ENCODE measurements around the gene DPP6.

Gene DPP6

DNA sequence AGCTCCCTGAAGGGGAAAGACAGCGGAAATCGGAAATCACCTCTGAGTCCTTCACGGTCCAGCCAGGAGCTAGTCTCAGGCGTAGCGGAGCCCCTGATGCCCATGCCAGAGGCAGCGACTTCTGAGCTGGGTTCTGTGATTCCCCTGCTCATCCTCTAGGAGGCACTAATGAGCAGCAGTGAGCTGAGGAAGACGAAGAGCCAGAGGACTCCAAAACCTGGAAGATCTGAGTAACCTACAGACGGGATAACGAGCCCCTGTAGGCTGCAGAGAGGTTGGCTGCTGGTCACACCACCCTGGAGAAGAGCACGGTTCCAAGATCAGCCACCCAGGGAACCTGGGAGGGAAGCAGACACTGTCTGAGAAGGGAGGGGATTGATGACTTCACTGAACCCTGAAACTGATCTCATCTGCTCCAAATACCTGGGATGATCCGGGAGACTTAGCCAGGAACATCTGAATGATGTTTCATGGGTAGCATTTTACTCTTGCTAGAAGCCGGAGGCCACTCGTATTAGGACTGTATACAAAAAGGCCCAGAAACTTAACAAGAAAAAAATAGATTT, 646.6 kb downstream of the DPP6 start:
- no peak for DNase-seq (ENCODE audit: low read depth in 2 of 2)

DNA sequence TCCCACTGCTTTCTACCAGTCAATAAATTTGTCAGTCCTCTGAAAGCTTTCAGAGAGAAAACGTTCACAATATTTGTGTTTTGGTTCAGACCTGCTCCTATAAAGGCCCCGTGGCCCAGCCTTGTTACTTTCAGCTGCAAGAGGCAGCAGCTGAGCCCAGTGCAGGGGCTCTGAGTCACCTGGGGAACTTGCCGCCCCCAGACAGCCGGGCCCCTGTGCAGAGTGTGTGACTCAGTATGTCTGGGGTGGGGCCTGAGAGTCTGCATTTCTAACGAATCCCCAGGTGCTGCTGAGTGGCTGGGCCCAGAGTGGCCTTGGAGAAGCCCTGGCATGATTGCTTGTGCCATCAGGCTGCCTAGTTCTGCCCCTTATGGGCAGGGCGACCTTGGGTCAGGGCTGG, 647.2 kb downstream of the DPP6 start:
- DNase-seq (ENCODE audit: low read depth in 2 of 2), result no peak

GRCh38 chr7:154709840-154710520, 657.8 kb downstream of the DPP6 start:
- no peak for DNase-seq (ENCODE audit: low read depth in 2 of 2)

DNA sequence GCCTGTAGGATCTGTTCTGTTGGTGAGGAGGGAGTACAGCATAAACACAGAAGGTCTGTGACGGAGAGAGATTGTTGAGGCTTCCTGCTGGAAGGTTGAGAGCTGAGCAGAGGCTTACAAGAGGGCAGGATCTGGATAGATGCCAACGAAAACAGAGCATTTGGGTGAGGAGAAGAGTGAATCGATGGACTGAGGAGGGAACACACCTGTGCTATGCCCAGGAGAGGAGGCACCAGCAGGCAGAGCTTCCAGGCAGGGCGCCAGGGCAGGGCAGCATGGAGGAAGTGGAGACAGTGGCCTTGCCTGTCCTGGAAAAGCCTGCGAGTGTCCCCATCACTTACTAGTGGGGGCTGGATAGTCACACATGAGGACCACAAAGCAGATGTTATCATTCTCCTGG, 667.8 kb downstream of the DPP6 start:
- no peak for DNase-seq (ENCODE audit: low read depth in 2 of 2)

DNA sequence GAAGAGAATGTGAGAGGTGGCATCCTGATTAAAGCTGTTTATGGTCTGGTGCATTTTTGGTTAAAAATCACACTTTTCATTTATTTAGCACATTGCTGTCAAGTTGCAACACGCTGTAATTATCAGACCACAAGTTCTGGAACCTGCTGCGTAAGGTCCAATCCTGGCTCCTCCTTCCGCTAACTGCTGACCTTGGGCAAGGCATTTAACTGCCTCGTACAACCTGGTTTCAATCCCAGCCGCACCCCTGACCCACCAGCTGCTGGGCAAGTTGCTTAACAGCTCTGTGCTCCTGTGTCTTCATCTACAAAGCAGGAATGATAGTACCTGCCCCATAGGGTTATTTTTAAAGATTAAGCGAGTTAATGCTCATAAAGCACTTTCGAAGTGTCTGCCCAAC, 668.9 kb downstream of the DPP6 start:
- no peak for DNase-seq (ENCODE audit: low read depth in 2 of 2)

DNA sequence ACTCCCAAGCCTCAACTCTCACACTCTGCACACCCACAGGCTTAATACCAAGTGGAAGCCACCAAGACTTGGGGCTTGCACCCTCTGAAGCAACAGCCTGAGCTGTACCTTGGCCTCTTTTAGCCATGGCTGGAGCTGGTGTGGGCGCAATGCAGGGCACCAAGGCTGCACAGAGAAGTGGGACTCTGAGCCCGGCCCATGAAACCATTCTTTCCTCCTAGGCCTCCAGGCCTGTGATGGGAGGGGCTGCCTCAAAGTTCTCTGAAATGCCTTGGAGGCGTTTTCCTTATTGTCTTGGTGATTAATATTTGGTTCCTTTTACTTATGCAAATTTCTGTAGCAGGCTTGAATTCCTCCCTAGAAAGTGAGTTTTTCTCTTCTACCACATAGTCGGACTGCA, 674.2 kb downstream of the DPP6 start:
- no peak for DNase-seq (ENCODE audit: low read depth in 2 of 2)

DNA sequence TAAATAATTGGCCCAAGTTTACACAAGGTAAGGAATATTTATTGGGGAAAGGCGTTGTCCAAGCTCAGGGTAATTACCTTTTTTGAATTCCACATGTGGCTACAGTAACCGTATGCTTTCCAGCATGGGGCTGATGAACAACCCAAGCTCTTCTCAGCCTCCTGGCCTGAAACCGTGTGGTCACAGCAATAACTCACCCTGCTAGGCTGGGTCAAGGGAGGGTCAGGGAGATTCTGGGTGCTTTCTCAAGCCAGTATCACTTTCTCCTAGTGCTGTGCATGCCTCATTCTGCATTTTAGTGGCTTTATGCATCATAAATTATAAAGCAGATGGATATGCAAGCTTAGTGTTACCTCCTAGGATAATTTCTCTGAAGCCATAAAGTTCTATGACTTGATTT, 676.9 kb downstream of the DPP6 start:
- no peak for DNase-seq (ENCODE audit: low read depth in 2 of 2)

- DNase-seq (ENCODE audit: low read depth in 2 of 2), result no peak
Observed at GRCh38 chr7:154735766-154736165, 683.6 kb downstream of the DPP6 start.

DNA sequence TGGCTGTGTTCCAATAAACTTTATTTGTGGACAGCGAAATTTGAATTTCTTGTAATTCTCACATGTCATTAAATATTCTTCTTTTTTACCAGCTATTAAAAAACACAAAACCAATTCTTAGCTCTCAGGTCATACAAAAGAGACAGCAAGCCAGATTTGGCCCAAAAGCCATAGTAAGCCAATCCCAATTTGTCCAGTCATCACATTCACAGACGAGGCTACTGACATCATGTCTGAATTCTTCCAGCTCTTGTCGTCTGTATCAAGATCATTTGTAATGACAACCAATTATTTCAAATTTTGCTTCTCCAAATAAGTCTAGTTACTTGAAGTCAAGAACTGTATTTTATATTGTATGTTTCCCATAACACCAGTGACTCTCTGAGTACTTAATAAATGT, 684.2 kb downstream of the DPP6 start:
- DNase-seq (ENCODE audit: low read depth in 2 of 2), result no peak

- DNase-seq (ENCODE audit: low read depth in 2 of 2), result no peak
Observed at GRCh38 chr7:154738216-154738615, 686.0 kb downstream of the DPP6 start.

DNA sequence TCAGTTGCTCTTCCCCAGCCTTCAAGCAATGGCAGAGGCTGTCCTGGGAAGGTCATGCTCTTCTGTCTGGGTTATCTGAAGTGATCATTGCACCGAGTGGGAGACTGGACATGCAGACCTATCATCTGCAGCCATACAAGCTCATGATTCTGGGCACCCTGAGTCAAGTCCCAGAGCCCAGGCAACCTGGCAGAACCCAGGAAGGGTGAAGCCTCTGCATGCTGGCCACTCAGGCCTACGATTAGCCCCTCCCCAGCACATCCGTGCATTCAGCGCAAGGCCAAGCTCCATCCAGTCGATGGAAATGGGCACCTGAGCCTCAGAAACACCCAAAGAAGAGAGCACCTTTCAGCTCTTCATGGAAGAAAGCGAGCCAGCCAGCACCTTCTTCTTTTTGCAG, 688.9 kb downstream of the DPP6 start:
- no peak for DNase-seq (ENCODE audit: low read depth in 2 of 2)

DNA sequence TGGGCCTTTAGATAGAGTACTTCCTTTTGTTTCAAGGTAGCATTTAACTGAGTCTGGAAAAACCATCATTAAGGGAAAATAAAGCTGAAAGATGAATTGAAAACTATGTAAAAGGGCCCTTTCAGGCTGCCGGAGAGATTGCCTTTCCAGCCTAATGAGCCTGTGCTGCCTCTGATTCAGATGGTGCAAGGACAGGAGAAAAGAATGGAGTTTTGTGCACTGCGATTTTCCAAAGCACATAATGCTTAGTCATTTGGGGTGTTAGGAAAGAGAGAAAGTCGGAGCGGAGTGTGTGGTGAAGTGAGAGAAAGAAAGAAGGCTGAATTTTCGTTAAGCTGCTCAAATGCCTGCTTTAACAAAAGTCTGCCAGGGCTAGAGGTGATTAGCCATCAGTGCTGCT, 691.0 kb downstream of the DPP6 start:
- DNase-seq (ENCODE audit: low read depth in 2 of 2), result no peak

- DNase-seq (ENCODE audit: low read depth in 2 of 2), result peak in 1 of 2 experiments; percentile 28
Observed at GRCh38 chr7:154744256-154744860, 692.2 kb downstream of the DPP6 start.

GRCh38 chr7:154744861-154745258, 692.7 kb downstream of the DPP6 start:
- no peak for DNase-seq (ENCODE audit: low read depth in 2 of 2)

- DNase-seq (ENCODE audit: low read depth in 2 of 2), result no peak
Observed at GRCh38 chr7:154746571-154747360, 694.6 kb downstream of the DPP6 start.

DNA sequence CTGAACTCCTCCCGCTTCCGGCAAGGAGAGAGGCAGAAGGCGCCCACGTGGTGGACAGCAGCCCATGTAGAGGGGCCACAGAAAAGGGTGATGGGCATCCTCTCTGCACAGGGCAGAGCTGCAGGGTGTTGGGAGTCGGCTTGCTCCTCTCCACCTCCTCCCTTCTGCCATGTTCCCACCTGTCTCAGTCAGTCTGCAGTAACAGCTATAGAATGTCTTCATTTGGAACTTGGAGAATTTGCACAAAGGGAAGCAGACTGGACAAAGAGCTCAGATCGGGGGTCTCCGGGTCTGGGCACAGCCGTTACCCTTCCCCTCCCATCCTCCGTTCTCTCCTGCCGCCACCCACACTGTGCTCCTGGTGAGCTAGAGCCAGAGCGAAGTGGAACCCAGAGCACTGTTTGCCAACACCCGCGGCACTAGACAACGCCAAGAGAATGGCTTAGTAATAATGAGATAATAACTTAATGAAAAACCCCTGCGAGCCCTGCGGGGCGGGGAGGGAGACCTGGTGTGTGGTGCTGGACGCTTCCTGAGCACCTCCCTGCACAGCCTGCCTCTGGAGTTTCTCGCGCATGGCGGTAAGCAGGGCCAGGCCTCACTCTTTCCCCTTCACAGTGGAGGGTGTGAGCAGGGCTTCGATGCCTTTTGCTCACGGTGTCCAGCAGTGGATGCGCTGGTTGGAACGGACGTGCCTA, 696.0 kb downstream of the DPP6 start:
- DNase-seq (ENCODE audit: low read depth in 2 of 2), result no peak

DNA sequence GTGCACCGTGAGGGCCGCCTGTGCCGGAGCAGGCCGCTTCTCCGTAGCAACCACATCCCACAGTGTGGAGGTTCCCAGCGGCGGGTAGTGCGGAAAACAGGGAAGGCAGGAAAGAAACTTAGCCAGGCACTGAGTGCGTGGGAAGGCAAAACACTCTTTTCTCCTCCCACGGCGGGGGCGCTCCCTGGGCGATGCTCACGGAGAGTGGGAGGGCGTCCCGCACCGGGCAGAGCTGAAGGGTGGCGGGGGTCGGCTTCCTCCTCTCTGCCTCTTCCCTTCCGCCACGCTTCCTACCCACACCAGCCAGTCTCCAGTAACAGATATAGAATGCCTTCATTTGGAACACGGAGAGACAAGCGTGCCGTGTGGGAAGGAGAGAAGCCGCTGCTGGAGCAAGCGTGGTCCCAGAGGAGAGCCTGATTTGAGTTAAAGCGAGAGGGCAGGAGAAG, 698.2 kb downstream of the DPP6 start:
- no peak for DNase-seq (ENCODE audit: low read depth in 2 of 2)

GRCh38 chr7:154753226-154753625, 701.0 kb downstream of the DPP6 start:
- DNase-seq (ENCODE audit: low read depth in 2 of 2), result no peak

DNA sequence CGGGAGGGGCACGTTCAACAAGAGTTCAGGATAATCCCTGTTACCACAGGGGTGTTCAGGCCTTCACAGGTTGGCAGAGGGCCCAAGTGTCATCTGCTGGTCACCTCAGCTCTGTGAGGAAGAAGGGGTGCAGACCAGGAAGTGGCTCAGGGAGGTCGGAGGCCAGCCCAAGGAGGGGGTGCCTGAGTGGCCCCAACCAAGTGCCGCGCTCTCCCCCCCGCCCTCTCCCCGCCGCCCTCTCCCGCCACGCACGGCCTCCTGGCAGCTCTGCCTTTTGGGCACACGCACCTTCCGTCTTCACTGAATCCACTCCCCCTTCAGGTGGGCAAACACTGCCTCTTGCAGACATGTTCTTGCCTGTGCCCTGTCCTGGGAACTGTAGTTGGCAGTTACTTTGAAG, 705.6 kb downstream of the DPP6 start:
- no peak for DNase-seq (ENCODE audit: low read depth in 2 of 2)

- DNase-seq (ENCODE audit: low read depth in 2 of 2), result no peak
Observed at GRCh38 chr7:154759989-154760388, 707.8 kb downstream of the DPP6 start.

- DNase-seq (ENCODE audit: low read depth in 2 of 2), result no peak
Observed at GRCh38 chr7:154765118-154765517, 712.9 kb downstream of the DPP6 start.

GRCh38 chr7:154767142-154767541, 714.9 kb downstream of the DPP6 start:
- DNase-seq (ENCODE audit: low read depth in 2 of 2), result no peak

Measured in stimulated activated CD4-positive, alpha-beta T cell treated with anti-CD3 and anti-CD28 coated beads, Interleukin-12 subunit alpha, Interleukin-12 subunit beta, amount 100 ng/mL, for 24 hours (primary cell).